ENCODE measurements around the gene ZFYVE9.

DNA sequence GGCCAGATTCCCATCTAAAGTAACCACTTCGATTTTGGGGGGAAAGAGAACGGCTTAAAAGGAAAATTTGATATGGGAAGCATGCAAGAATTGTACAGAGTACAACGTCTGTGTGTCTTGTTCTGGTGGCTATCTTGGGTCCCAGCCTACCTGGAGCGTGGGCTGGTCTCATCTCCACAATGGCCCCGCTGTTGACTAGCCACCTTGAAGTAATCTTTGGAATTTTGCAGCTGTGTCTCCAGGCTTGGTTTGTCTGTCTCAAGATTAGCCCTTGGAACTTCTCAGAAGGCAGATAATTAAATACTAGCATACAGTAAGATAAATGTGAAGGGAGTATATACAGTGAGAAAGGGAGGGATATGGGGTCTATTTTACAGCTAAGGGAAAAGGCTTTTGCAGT lies 225.4 kb downstream of the ZFYVE9 start:
- TF ChIP-seq RAD21 (IDR thresholded peaks at IDR 0.05; ENCODE audit: insufficient read depth, low read depth, low read length) (no peak), BACH1 (IDR thresholded peaks at IDR 0.05; ENCODE audit: borderline replicate concordance) (no peak)
- TF ChIP-seq, protein P1, sequence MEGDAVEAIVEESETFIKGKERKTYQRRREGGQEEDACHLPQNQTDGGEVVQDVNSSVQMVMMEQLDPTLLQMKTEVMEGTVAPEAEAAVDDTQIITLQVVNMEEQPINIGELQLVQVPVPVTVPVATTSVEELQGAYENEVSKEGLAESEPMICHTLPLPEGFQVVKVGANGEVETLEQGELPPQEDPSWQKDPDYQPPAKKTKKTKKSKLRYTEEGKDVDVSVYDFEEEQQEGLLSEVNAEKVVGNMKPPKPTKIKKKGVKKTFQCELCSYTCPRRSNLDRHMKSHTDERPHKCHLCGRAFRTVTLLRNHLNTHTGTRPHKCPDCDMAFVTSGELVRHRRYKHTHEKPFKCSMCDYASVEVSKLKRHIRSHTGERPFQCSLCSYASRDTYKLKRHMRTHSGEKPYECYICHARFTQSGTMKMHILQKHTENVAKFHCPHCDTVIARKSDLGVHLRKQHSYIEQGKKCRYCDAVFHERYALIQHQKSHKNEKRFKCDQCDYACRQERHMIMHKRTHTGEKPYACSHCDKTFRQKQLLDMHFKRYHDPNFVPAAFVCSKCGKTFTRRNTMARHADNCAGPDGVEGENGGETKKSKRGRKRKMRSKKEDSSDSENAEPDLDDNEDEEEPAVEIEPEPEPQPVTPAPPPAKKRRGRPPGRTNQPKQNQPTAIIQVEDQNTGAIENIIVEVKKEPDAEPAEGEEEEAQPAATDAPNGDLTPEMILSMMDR (IDR thresholded peaks at IDR 0.05 in 2 of 3, conservative IDR thresholded peaks at IDR 0.05 in 1 of 3; ENCODE audit: control insufficient read depth in 2 of 3, extremely low read depth in 1 of 3, insufficient read depth in 1 of 3, low read depth in 3 of 3, low read length in 3 of 3): no peak

Data from GM12878 (cell line).